GM23248 (cell line): Measurements from ENCODE around the gene NFIA.

Experiments used
- EZH2 ChIP-seq: fragments of 200-600 bp; sonication (generic); IDR thresholded peaks from 2 replicates; pipeline ENCODE4 v1.6.1; 2018; ENCODE audit warnings: antibody characterized with exemption, mild to moderate bottlenecking; ENCODE audit not compliant: insufficient read depth, poor library complexity, severe bottlenecking
- EZH2phosphoT487 ChIP-seq: fragments of 200-600 bp; sonication (generic); IDR thresholded peaks from 2 replicates; pipeline ENCODE4 v1.6.1; 2018; ENCODE audit warnings: antibody characterized with exemption, moderate library complexity, mild to moderate bottlenecking, low read depth; ENCODE audit not compliant: insufficient read depth

GRCh38 chr1:61056573-61057439, 25.6 kb upstream of the NFIA start:
- TF ChIP-seq EZH2phosphoT487 (no peak), EZH2 (no peak)
